M059J (cell line): ENCODE data around the gene SLX9. TPM values are rescaled to one million over a fixed set of nuclear protein-coding genes. Genes with fewer than 3 reads are reported as not detected.

Experiments used
- DNase-seq: peaks from one replicate; pipeline ENCODE4 v3.0.0-alpha.2; 2012; ENCODE audit warnings: low read depth
- total RNA-seq: library from RNA; depleted of rRNA; stranded (reverse); fragments of >200 nt; shearing (Covaris generic); gene quantifications from 2 replicates; pipeline ENCODE4 v1.2.3, GENCODE V29; 2014; rRNA removed

The SLX9 gene, protein sequence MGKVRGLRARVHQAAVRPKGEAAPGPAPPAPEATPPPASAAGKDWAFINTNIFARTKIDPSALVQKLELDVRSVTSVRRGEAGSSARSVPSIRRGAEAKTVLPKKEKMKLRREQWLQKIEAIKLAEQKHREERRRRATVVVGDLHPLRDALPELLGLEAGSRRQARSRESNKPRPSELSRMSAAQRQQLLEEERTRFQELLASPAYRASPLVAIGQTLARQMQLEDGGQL
- 10.8 and 23.4 TPM in 2 replicates for total RNA-seq

GRCh38 chr21:44939532-44940115 is at the start of gene SLX9:
Gene SLX9 (plus strand): TSS chr21:44940029. CDS start chr21:44940058, 29 bp downstream.
- peak; percentile 75 for DNase-seq

DNA sequence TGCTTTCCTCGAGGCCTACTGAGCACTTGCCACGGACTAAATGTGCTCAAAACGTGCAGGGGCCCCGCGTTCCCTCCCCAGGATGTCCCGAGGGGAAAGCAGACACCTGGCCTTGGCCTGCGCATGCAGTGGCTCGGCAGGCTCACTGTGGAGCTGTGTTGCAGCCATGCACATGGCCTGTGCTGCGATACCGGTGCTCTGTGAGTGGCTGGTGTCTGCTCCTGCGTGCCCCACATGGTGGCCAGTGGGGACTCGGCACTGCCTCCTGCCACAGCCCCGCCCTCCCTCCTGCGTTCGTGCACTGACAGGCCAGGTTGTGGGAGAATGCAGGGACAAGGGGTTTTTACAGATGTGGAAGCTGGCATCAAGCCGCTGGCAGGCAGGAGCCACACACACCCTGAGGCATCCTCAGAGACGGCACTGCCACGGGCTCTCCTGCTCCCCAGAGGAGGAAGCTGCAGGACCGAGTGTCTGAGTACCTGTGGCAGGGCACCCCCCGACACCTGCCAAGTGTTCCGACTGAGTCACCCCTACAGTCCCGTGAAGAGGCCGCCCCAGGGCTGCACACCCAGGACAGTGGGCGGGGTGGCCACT is 49.4 kb upstream of the SLX9 start:
- no peak for DNase-seq

DNA sequence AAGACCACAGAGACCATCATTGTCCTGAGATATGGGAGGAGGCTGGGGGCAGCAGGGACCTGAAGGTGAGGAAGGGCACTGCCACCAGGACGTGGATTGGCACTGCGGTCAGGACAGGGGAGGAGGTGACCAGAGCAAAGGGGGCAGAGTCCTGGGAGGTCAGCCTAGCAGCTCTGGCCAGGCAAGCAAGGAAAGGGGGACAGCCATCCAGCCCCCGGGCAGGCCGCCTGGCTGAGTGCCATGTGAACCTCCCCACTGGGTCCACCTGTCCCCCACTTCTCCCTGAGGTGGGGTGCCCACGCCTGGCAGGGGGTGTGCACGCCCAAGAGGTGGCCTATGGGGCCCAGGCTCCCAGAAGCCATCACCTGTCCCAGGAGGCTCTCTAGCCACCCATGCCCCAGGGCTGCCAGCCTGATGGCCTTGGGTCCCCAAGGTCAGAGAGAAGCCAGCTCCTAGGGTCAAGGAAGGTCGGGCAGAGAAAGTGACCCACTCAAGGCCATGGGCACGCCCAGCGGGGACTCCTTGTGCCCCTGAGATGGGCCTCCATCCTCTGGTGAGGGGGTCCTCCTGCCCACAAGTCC is 48.8 kb upstream of the SLX9 start:
- DNase-seq, result no peak

DNA sequence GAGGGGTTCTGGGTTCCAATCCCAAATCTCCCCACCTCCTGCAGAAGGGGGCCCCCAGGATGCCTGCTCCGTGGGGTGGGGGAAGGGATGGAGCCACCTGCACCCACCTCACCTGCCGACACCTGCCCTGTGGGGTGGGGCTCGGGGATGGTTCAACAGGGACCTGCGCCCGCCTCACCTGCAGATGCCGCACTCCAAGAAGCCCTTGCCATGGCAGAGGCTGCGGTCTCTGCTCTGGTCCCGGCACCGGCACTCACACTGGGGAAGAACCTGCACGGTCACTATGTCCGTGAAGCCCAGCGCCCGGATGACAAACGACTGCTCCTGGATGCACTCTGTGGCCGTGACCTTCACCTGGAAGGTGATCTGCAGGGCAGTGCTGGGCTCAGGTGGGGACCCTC is 48.2 kb upstream of the SLX9 start:
- DNase-seq, result no peak

DNA sequence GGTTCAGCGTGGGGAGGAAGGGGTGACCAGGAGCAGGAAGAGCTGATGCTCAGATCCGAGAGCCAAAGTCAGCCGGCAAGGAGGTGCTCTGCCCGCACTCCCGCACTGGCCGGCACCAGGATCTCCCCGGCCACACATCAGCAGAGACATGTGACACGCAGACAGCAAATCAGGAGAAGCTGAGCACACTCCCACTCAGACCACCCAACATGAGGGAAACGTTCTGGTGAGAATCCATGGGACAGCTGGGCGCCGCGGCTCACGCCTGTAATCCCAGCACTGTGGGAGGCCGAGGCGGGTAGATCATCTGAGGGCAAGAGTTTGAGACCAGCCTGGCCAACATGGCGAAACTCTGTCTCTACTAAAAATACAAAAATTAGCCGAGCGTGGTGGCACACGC is 47.7 kb upstream of the SLX9 start:
- DNase-seq, result no peak

GRCh38 chr21:44892536-44893277 is 47.1 kb upstream of the SLX9 start:
- DNase-seq, result peak; percentile 47

- DNase-seq, result no peak
Measured at GRCh38 chr21:44893278-44893556, 46.6 kb upstream of the SLX9 start.

GRCh38 chr21:44893948-44894656 is 45.7 kb upstream of the SLX9 start:
- DNase-seq, result no peak

GRCh38 chr21:44894687-44895302 is 45.0 kb upstream of the SLX9 start:
- no peak for DNase-seq

- no peak for DNase-seq
Measured at GRCh38 chr21:44895859-44896258, 44.0 kb upstream of the SLX9 start.

DNA sequence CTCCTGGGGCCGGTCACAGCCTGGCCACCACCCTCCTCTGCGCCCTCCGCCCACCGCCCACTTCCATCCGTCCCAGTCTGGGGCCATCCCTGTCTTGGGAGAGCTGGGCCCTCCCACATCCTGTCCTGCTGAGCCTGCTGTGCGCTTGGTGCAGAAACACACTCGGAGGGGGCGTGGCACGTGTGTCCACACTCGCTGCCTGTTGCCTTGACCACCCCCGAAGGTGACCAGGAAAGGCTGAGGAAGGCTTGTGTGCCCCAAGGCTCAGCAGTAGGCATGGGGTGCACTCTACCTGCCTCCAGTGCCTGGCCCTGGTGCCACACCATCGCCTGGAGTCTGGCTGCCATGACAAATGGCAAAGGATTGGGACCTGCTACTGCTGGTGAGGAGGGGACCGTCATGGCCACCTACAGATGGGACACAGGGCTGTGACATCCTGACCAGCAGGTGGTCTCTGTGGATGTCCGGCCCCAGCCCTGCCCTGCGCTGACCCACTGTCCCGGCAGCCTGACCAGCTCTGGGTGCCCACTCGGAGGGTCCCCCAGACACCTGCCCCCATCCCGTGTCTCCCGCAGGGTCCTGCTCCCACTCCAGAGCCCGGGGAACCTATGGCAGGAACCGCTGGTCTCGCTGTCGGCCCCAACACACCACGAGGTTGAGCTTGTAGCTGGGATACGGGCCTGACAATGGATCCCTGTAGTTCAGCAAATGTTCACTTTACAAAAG is 43.1 kb upstream of the SLX9 start:
- no peak for DNase-seq

GRCh38 chr21:44897326-44898010 is 42.4 kb upstream of the SLX9 start:
- DNase-seq, result no peak

DNA sequence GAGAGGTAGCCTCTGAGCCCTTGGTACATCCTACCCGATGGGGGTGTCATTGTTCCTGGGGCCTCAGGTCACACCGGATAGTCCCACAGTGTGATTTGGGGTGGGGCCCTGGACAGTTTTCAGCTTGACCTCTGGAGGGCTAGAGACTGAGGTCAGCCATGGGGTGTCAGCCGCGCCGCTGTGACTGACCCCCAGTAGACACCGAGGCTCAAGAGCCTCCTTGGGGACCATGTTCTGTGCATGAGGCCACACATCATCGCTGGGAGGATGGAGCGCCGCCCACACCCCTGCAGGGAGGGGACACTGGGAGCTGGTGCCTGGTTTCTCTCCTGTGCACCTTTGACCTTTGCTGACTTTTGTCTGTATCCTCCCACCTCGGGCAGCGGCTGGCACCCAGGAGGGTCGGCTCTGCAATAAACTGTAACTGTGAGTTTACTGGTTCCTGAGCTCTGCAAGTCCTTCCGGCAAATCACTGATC is 41.8 kb upstream of the SLX9 start:
- DNase-seq, result no peak

GRCh38 chr21:44898851-44899767 is 40.7 kb upstream of the SLX9 start:
- DNase-seq, result no peak

DNA sequence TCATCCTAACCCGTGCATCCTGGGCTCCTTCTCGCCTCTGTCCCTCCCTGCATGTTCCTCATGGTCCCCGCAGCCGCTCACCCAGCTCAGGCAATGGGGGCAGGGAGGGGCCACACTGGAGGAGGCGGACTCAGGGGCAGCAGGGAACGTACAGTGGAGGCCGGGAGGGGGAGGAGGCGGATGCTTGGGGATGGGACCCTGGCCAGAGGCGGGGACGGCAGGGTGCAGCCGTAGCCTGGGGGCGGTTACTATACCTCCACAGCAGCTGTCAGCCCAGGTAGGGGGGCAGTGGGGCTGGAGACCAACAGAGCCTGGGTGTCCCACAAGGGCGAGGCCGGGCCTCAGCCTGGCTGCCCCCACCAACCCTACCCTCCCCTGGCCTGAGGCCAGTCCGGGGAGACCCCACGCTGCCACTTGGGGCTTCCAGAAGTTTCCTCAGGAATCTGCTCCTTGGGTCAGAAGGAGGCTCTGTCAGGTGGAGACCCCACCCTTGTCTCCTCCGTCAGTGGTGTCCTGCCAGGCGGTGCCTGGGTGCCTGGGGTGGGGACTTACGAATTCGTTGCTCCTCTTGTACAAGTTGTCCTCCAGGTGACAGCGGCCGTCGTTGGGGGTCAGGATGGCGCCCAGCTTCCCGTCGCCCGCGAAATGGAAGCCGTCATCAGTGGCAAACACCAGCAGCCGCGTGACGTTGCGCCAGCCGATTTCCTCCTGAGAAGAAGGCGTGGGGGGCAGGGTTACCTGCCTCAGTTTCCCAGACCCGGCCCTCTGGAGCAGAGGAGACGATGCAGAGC is 39.9 kb upstream of the SLX9 start:
- DNase-seq, result no peak

DNA sequence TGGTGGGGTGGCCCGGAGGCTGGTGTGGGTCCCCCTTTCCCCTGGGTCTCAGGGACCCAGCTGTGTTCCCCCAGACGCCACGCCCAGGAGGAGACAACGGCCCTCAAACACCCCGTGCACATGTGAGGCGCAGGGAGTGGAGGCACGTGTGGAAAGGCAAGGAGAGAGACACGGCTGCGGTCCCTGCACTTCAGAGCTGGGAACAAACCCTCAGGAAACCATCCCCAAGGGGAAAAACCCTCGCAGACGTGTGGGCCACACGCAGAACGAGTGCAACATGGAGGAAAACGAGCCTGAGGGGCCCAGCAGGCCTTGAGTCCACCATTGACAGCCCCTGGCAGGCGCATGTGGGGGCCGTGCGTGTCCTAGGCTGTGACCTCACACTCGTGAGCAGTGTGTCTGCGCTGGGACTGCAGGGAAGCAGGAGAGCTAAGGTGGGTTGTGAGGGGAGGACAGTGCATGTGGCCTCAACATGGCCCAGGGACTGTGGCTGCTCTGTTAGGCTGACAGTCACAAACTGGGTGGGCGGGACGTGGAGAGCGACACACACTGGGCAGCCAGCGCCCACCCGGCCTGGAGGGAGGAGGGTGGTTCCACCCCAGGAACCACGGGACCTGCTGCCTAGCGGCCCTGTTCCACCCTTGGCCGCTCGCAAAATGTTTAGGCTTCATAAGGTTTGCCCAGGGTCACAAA is 39.1 kb upstream of the SLX9 start:
- DNase-seq, result no peak

DNA sequence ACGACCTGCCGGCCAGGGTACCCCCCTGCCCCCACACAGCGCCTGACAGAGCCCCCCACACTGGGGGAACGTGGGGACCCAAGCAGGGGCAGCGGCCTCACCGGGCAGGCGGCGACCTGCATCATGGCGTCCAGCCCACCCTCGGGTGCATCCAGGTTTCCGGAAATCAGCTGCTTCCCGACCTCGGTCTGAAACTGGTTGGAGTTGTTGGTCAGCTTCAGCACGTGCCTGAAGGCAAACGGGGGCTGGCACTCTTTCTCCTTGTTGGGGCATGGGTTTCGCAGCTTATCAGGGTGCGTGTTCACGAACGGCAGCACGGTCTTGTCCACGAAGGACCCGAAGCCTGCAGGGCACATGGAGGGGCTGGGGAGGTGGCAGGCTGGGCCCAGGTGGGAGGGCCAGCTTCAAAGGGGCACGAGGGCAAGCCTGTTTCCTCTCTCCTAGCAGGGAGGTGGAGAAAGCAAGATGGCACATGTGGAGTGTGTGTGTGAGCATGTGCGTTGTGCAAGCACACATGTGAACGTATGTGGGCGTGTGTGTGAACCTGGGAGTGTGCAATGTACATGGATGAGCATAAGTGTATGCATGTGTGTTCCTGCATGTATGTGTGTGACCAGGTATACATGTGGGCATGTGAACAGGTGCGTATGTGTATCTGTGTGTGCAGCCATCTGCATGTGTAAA is 38.3 kb upstream of the SLX9 start:
- DNase-seq, result no peak
